ENCODE measurements around the gene ODAM. TPM values are rescaled to one million over a fixed set of nuclear protein-coding genes. Genes with fewer than 3 reads are reported as not detected.
"Not testable (repeated sequence)": the region's sequence is repeated elsewhere in the genome, so short reads cannot be mapped to it uniquely, and the experiment has no call there.

The ODAM gene
- total RNA-seq, 1 experiment from 2014 or later = not detected

DNA sequence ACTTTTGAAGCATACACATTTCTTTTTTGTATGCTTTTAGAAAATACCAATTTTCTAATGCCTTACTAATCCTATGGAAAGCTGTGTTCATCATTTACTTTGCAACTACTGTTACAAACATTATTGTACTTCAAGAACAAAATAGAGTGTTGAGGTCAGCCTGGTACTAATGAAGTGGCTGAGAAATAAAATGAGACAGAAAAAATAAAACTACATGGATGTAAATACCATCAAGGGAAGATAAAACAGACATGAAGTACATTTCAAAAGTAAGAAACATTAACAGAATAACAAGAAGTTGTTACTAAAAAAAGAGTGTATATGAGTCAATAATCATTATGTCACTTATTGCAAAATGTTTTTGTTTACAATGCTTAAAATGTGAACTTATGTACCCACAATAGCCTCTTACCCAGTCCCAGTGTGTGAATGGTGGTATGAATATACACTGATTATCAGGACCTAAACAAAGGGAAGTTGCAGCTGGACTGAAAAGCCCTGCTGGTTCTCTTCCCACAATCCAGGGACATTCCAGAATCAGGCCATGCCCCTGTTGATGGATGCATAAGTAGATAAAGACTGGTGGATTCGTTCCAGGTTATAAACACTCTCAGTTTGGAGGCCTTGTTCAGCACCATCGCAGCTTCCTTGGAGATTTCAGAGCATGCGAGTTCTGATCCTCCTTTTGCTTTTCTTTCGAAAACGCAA, 44.5 kb downstream of the ODAM start:
- no peak for DNase-seq (ENCODE audit: unreplicated experiment)
- Mint-ChIP-seq H3K4me3 (ENCODE audit: unreplicated experiment) (no peak overlapping the region), H3K27ac (ENCODE audit: low read depth, unreplicated experiment) (no peak overlapping the region), H3K36me3 (ENCODE audit: insufficient read depth, unreplicated experiment) (no peaks in the 10 kb centered on the region), H3K4me1 (ENCODE audit: insufficient read depth, unreplicated experiment) (no peaks in the 10 kb centered on the region), H3K27me3 (ENCODE audit: insufficient read depth, unreplicated experiment) (peaks cover 11% of the 10 kb centered on the region), H3K9me3 (ENCODE audit: unreplicated experiment) (no peaks in the 10 kb centered on the region)
- no TSS peak for BruUV-seq (replicated peaks)
- POLR2A ChIA-PET = interaction anchor here (1.1 kb wide), 1 partner anchor 14 kb away, joined by 4 read pairs; the partner anchor contains the start of gene FDCSP
- intact Hi-C loops (cut with micrococcal nuclease) = no loop called here
- TF ChIP-seq, protein P1, sequence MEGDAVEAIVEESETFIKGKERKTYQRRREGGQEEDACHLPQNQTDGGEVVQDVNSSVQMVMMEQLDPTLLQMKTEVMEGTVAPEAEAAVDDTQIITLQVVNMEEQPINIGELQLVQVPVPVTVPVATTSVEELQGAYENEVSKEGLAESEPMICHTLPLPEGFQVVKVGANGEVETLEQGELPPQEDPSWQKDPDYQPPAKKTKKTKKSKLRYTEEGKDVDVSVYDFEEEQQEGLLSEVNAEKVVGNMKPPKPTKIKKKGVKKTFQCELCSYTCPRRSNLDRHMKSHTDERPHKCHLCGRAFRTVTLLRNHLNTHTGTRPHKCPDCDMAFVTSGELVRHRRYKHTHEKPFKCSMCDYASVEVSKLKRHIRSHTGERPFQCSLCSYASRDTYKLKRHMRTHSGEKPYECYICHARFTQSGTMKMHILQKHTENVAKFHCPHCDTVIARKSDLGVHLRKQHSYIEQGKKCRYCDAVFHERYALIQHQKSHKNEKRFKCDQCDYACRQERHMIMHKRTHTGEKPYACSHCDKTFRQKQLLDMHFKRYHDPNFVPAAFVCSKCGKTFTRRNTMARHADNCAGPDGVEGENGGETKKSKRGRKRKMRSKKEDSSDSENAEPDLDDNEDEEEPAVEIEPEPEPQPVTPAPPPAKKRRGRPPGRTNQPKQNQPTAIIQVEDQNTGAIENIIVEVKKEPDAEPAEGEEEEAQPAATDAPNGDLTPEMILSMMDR (IDR thresholded peaks at IDR 0.05; ENCODE audit: unreplicated experiment) = no peak
- CTCF ChIA-PET = no interaction called here

DNA sequence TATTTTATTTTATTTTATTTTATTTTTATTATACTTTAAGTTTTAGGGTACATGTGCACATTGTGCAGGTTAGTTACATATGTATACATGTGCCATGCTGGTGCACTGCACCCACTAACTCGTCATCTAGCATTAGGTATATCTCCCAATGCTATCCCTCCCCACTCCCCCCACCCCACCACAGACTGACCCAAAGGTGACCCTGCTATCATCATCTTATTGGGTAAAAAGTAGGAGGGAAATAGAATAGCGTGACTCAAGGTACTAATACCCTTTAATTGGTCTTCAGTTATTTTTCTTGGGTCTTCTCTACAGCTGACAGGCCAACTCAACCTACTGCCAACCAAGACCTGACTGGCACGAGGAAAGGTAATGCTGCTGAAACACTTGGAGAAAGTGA, 46.8 kb downstream of the ODAM start, which contains the start of gene CSN3:
Gene CSN3 (plus strand): TSS at position 301 of the 400 bp plus-strand sequence. CDS start 2,223 bp downstream, outside the sequence.
- H3K36me3 Mint-ChIP-seq (ENCODE audit: insufficient read depth, unreplicated experiment); H3K4me3 Mint-ChIP-seq (ENCODE audit: unreplicated experiment); POLR2A ChIA-PET; DNase-seq (ENCODE audit: unreplicated experiment); intact Hi-C loops (cut with micrococcal nuclease); BruUV-seq (replicated peaks); H3K27ac Mint-ChIP-seq (ENCODE audit: low read depth, unreplicated experiment); H3K9me3 Mint-ChIP-seq (ENCODE audit: unreplicated experiment); H3K4me1 Mint-ChIP-seq (ENCODE audit: insufficient read depth, unreplicated experiment): not testable (repeated sequence)
- peaks cover 11% of the 10 kb centered on the region for H3K27me3 Mint-ChIP-seq (ENCODE audit: insufficient read depth, unreplicated experiment)
- CTCF ChIA-PET = interaction anchor here (0.6 kb wide), 1 partner anchor 328 kb away, joined by 4 read pairs; no protein-coding TSS in a partner anchor

DNA sequence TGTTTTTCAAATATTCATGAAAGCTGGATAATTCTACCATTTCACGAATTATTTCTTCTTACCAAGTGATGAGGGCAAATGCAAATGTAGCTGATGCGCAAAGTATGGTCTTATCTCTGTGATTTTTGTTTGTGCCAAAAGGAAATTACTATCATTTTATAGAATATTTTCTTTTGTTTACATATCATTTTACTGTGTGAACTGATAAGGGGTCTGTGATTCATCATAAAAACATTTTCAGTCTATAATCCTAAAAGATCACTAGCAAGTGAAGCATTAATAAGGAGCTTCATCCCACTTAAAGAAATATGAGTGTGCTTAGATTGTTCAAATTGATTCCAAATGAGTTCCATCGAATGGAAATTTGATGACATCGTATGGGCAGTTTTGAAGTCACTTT, 47.6 kb downstream of the ODAM start:
- BruUV-seq (replicated peaks) = no TSS peak
- intact Hi-C loops (cut with micrococcal nuclease) = no loop called here
- no peak for DNase-seq (ENCODE audit: unreplicated experiment)
- POLR2A ChIA-PET = no interaction called here
- TF ChIP-seq, protein P1 (IDR thresholded peaks at IDR 0.05; ENCODE audit: unreplicated experiment) = no peak
- Mint-ChIP-seq H3K4me3 (ENCODE audit: unreplicated experiment) (no peak overlapping the region), H3K27ac (ENCODE audit: low read depth, unreplicated experiment) (no peak overlapping the region), H3K27me3 (ENCODE audit: insufficient read depth, unreplicated experiment) (peaks cover 11% of the 10 kb centered on the region), H3K36me3 (ENCODE audit: insufficient read depth, unreplicated experiment) (no peaks in the 10 kb centered on the region), H3K4me1 (ENCODE audit: insufficient read depth, unreplicated experiment) (no peaks in the 10 kb centered on the region), H3K9me3 (ENCODE audit: unreplicated experiment) (no peaks in the 10 kb centered on the region)
- CTCF ChIA-PET = no interaction called here

DNA sequence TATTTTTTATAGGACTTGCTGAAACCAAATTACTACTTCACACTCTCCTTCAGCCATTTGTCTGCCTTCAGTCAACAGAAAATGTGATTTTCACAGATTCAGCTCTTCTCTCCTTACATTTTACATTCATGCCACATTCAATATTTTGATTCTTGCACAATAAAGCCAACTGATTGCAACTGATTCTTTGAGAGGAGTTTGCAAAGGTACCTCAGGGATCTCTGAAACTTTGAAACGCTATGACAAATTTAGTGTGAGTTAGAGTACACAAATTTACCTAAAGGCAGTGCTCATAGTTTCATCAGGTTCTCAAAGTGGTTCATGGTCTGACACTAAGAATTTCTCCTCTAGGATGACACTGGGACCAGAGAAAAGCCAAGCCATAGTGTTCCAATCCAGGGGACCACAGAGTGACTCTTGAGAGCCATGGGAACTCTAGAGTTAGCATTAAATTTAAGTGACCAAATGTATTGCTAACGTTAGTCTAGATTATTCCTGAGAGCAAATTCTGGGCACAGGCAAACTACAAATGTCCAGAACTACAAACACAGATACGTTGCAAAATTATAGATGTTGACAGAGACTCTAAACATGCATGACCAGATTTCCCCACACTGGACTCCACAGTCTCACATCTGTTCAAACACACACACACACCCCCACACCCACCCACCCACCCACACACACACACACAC, 55.9 kb downstream of the ODAM start:
- H3K36me3 Mint-ChIP-seq (ENCODE audit: insufficient read depth, unreplicated experiment) = no peaks in the 10 kb centered on the region
- no peak overlapping the region for H3K4me3 Mint-ChIP-seq (ENCODE audit: unreplicated experiment)
- DNase-seq (ENCODE audit: unreplicated experiment) = no peak
- H3K27ac Mint-ChIP-seq (ENCODE audit: low read depth, unreplicated experiment) = no peak overlapping the region
- H3K4me1 Mint-ChIP-seq (ENCODE audit: insufficient read depth, unreplicated experiment) = no peaks in the 10 kb centered on the region
- H3K9me3 Mint-ChIP-seq (ENCODE audit: unreplicated experiment) = no peaks in the 10 kb centered on the region
- CTCF ChIA-PET = interaction anchor here (0.7 to 1.4 kb wide), 2 partner anchors 16 to 59 kb away, joined by 3 to 4 read pairs; no protein-coding TSS in a partner anchor
- intact Hi-C loops (cut with micrococcal nuclease) = no loop called here
- BruUV-seq (replicated peaks) = no TSS peak
- TF ChIP-seq, protein P1 (IDR thresholded peaks at IDR 0.05; ENCODE audit: unreplicated experiment) = no peak
- H3K27me3 Mint-ChIP-seq (ENCODE audit: insufficient read depth, unreplicated experiment) = no peaks in the 10 kb centered on the region
- POLR2A ChIA-PET = interaction anchor here (0.8 kb wide), 1 partner anchor 27 kb away, joined by 3 read pairs; no protein-coding TSS in a partner anchor

Measured in MCF 10A (cell line).